Measurements from ENCODE around the gene OSTN. TPM values are rescaled to one million over a fixed set of nuclear protein-coding genes. Genes with fewer than 3 reads are reported as not detected.

Gene OSTN
- total and polyA plus RNA-seq, 12 donors: under 0.01 TPM; not detected in 11

DNA sequence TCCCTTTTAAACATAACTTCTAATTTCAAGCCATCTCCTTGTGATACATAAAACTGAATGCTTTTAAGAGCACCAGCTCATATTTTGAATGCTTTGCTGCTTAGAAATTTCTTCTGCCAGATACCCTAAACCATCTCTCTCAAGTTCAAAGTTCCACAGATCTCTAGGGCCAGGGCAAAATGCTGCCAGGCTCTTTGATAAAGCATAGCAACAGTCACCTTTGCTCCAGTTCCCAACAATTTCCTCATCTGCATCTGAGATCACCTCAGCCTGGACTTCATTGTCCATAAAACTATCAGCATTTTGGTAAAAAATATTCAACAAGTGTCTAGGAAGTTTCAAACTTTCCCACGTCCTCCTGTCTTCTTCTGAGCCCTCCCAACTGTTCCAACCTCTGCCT is 17.5 kb downstream of the OSTN start:
- Histone ChIP-seq H3K4me1 (replicated peaks in 1 of 2) (no peaks in the 10 kb centered on the region), H3K4me3 (no peak overlapping the region), H3K27me3 (no peaks in the 10 kb centered on the region), H3K9me3 (replicated peaks in 1 of 3) (no peaks in the 10 kb centered on the region), H3K36me3 (replicated peaks in 1 of 2) (no peaks in the 10 kb centered on the region), H3K27ac (no peak overlapping the region)
- DNase-seq: no peak
- intact Hi-C loops (cut with DNase I): no loop called here
- TF ChIP-seq, protein P1, sequence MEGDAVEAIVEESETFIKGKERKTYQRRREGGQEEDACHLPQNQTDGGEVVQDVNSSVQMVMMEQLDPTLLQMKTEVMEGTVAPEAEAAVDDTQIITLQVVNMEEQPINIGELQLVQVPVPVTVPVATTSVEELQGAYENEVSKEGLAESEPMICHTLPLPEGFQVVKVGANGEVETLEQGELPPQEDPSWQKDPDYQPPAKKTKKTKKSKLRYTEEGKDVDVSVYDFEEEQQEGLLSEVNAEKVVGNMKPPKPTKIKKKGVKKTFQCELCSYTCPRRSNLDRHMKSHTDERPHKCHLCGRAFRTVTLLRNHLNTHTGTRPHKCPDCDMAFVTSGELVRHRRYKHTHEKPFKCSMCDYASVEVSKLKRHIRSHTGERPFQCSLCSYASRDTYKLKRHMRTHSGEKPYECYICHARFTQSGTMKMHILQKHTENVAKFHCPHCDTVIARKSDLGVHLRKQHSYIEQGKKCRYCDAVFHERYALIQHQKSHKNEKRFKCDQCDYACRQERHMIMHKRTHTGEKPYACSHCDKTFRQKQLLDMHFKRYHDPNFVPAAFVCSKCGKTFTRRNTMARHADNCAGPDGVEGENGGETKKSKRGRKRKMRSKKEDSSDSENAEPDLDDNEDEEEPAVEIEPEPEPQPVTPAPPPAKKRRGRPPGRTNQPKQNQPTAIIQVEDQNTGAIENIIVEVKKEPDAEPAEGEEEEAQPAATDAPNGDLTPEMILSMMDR (IDR thresholded peaks at IDR 0.05): no peak
- no peak for TF ChIP-seq POLR2A (IDR thresholded peaks at IDR 0.05)
- WGBS, 4 donors: 52 to 75% (median 68%) methylated on average over 1 of the region's 1 CpG

DNA sequence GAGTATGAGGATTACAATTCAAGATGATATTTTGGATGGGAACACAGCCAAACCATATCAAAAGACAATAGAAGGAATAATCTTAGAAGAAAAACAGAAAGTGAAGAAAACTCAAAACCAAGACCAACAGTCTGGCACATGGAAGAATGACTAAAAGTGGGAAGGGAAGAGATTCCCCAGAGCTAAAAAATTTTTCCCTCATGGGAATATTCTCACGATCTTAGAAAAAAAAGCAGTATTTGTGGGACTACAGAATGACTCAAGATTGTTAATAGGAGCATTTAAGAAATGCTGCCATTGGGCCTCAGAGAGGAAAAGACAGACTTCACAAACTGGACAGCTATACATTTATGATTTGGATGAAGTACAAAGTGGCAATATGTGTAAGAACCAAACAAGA is 18.3 kb downstream of the OSTN start:
- intact Hi-C loops (cut with DNase I): no loop called here
- TF ChIP-seq, protein P1 (IDR thresholded peaks at IDR 0.05): no peak
- TF ChIP-seq POLR2A (IDR thresholded peaks at IDR 0.05): no peak
- Histone ChIP-seq H3K27me3 (no peaks in the 10 kb centered on the region), H3K4me1 (replicated peaks in 1 of 2) (no peaks in the 10 kb centered on the region), H3K36me3 (replicated peaks in 1 of 2) (no peaks in the 10 kb centered on the region), H3K4me3 (no peak overlapping the region), H3K9me3 (replicated peaks in 1 of 3) (no peaks in the 10 kb centered on the region), H3K27ac (no peak overlapping the region)
- WGBS, 4 donors: 60 to 91% (median 62%) methylated on average over 1 of the region's 1 CpG
- no peak for DNase-seq

DNA sequence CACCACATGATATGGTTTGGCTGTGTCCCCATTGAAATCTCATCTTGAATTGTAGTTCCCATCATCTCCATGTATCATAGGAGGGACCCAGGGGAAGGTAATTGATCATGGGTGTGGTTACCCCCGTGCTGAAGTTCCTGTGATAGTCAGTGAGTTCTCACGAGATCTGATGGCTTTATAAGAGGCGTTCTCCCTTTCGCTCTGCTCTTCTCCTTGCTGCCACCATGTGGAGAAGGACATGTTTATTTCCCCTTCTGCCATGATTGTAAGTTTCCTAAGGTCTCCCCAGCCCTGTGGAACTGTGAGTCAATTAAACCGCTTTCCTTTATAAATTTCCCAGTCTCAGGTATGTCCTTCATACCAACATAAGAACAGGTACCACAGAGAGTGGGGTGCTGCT is 21.9 kb downstream of the OSTN start:
- Histone ChIP-seq H3K9me3 (replicated peaks in 1 of 3) (no peaks in the 10 kb centered on the region), H3K4me3 (no peak overlapping the region), H3K36me3 (replicated peaks in 1 of 2) (no peaks in the 10 kb centered on the region), H3K27me3 (no peaks in the 10 kb centered on the region), H3K4me1 (replicated peaks in 1 of 2) (no peaks in the 10 kb centered on the region), H3K27ac (no peak overlapping the region)
- DNase-seq: no peak
- TF ChIP-seq POLR2A (IDR thresholded peaks at IDR 0.05): no peak
- TF ChIP-seq, protein P1 (IDR thresholded peaks at IDR 0.05): no peak
- 81 to 85% (median 82%) methylated on average over 5 of the region's 5 CpGs for WGBS, 4 donors
- intact Hi-C loops (cut with DNase I): no loop called here

DNA sequence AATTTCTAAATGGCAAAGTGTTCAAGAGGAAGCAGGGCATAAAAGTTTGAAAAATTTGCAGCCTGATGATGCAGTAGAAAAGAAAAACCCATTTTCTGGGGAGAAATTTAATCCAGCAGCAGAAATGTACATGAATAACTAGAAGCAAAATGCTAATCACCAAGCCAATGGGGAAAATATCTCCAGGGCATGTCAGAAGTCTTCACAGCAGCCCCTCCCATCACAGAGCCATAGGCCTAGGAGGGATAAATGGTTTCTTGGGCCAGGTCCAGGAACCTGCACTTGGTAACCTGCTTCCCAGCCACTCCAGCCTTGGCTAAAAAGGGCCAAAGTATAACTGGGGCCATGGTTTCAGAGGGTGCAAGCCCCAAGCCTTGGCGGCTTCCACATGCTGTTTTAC is 22.6 kb downstream of the OSTN start:
- TF ChIP-seq, protein P1 (IDR thresholded peaks at IDR 0.05): no peak
- no peak for TF ChIP-seq POLR2A (IDR thresholded peaks at IDR 0.05)
- no peaks in the 10 kb centered on the region for H3K27me3 ChIP-seq
- no peaks in the 10 kb centered on the region for H3K36me3 ChIP-seq (replicated peaks in 1 of 2)
- 96 to 100% (median 98%) methylated on average over 1 of the region's 1 CpG for whole genome bisulfite sequencing, 4 donors
- no peak for DNase-seq
- H3K4me1 ChIP-seq (replicated peaks in 1 of 2): no peaks in the 10 kb centered on the region
- no peak overlapping the region for H3K4me3 ChIP-seq
- no peak overlapping the region for H3K27ac ChIP-seq
- intact Hi-C loops (cut with DNase I): no loop called here
- no peaks in the 10 kb centered on the region for H3K9me3 ChIP-seq (replicated peaks in 1 of 3)
